Spinal cord (tissue), 10 donors: ENCODE data around the gene PDE12. TPM values are rescaled to one million over a fixed set of nuclear protein-coding genes. Genes with fewer than 3 reads are reported as not detected.

Source experiments
- DNase-seq, 6 donors: peaks; one replicate each; pipeline versions ENCODE4 v3.0.0 to v3.0.0-alpha.2; 2013 to 2015; ENCODE audit warnings: low spot score in 6 of 6, low read depth in 4 of 6
- H3K27ac ChIP-seq: one replicate; pipeline ENCODE4 v1.5.1; 2013; ENCODE audit warnings: low read depth, low read length, control low read depth
- H3K27me3 ChIP-seq: one replicate; pipeline ENCODE4 v1.6.1; 2013; ENCODE audit warnings: low read length; ENCODE audit not compliant: control insufficient read depth, insufficient read depth
- H3K36me3 ChIP-seq: one replicate; pipeline ENCODE4 v1.6.1; 2013; ENCODE audit warnings: low read length; ENCODE audit not compliant: control insufficient read depth, insufficient read depth
- H3K4me1 ChIP-seq: one replicate; pipeline ENCODE4 v1.6.1; 2013; ENCODE audit warnings: low read length; ENCODE audit not compliant: control insufficient read depth, insufficient read depth
- H3K4me3 ChIP-seq: one replicate; pipeline ENCODE4 v1.5.1; 2013; ENCODE audit warnings: low read depth, low read length, control low read depth
- H3K9me3 ChIP-seq: one replicate; pipeline ENCODE4 v1.6.1; 2013; ENCODE audit warnings: low read length; ENCODE audit not compliant: control insufficient read depth, insufficient read depth
- WGBS: methylation state at CpG from one replicate; pipeline ENCODE4 v1.1.5; 2013; ENCODE audit warnings: missing lambda C conversion rate; ENCODE audit not compliant: insufficient coverage; 5-methylcytosine and 5-hydroxymethylcytosine counted together
- polyA plus RNA-seq, 2 donors: library from polyadenylated mRNA; unstranded; fragments of 120-200 nt; gene quantifications; one replicate each; pipeline ENCODE4 v1.2.1, GENCODE V29; 2013; ENCODE audit not compliant: insufficient read length in 2 of 2
- total RNA-seq, 2 donors: library from RNA; depleted of rRNA in 1 of 2; stranded (reverse); fragments of 120-200 nt in 1 of 2; fragments of >200 nt in 1 of 2; gene quantifications; one replicate each; pipeline versions ENCODE4 v1.2.3 to v1.2.4, GENCODE V29; 2013 to 2014
- donor health status: healthy.

PDE12 gene
- total and polyA plus RNA-seq, 4 donors, result 13.2 to 14.7 (median 14.2) TPM

DNA sequence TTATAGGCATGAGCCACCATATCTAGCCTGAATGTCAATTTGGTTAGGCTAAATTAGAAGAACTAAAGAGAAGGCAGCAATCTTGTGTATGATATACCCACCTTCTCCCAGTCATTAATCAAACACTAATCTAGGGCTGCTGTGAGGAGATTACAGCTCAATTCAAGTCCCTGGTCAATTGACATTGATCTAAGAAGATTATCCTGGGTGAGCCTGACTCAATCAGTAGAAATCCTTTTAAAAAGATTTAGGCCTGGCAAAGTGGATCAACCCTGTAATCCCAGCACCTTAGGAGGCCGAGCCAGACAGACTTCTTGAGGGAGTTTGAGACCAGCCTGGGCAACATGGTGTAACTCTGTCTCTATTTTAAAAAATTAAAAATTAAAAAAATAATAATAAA lies 9.5 kb upstream of the PDE12 start:
- Histone ChIP-seq H3K9me3 (no peaks in the 10 kb centered on the region), H3K4me3 (no peak overlapping the region), H3K4me1 (peaks cover 16% of the 10 kb centered on the region), H3K36me3 (no peaks in the 10 kb centered on the region), H3K27me3 (no peaks in the 10 kb centered on the region), H3K27ac (no peak overlapping the region)
- DNase-seq, result no peak
- no CpG with 5 or more reads among the region's 1 CpG for WGBS

DNA sequence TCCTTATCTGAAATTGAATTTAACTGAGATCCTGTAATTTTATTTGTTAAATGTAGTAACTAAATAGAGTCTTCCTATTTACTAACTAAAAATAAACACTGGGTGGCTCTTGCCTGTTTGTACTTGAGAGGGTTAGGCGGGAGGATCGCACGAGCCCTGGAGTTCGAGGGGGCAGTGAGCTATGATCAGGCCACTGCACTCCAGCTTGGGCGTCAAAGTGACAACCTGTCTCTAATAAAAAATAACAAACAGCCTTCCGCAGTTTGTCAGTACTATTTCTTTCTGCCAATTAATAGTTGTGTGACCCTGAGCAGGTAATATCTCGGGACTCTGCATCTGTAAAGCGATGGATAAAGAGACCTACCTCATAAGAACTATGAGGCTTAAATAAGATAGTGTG lies 768 bp upstream of the PDE12 start:
- WGBS, result 17% methylated on average over 2 of the region's 8 CpGs
- Histone ChIP-seq H3K27ac (peak overlapping the region; percentile 85), H3K4me1 (peaks cover 26% of the 10 kb centered on the region), H3K9me3 (no peaks in the 10 kb centered on the region), H3K4me3 (peak overlapping the region; percentile 93), H3K27me3 (no peaks in the 10 kb centered on the region), H3K36me3 (peaks cover 4% of the 10 kb centered on the region)
- DNase-seq, result no peak

DNA sequence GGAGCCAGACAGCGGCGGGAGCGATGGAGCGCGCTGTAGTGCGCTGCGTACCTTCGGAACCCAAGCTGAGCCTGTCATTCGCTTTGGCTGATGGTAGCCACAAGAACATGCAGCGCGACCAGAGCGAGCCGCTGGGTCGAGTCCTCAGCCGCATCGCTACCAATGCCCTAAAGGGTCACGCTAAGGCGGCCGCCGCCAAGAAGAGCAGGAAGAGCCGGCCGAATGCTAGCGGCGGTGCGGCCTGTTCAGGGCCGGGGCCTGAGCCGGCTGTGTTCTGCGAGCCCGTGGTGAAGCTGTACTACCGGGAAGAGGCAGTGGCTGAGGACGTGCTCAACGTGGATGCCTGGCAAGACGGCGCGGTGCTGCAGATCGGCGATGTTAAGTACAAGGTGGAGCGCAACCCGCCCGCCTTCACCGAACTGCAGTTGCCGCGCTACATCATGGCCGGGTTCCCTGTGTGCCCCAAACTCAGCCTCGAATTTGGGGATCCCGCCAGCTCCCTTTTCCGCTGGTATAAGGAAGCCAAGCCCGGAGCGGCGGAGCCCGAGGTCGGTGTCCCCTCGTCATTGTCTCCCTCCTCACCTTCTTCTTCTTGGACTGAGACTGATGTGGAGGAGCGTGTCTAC lies 498 bp downstream of the PDE12 start:
- under 1% methylated on average over 53 of the region's 54 CpGs for WGBS
- Histone ChIP-seq H3K36me3 (peaks cover 4% of the 10 kb centered on the region), H3K27me3 (no peaks in the 10 kb centered on the region), H3K4me1 (peaks cover 26% of the 10 kb centered on the region), H3K4me3 (peak overlapping the region; percentile 93), H3K27ac (peak overlapping the region; percentile 85), H3K9me3 (no peaks in the 10 kb centered on the region)
- DNase-seq, result no peak

DNA sequence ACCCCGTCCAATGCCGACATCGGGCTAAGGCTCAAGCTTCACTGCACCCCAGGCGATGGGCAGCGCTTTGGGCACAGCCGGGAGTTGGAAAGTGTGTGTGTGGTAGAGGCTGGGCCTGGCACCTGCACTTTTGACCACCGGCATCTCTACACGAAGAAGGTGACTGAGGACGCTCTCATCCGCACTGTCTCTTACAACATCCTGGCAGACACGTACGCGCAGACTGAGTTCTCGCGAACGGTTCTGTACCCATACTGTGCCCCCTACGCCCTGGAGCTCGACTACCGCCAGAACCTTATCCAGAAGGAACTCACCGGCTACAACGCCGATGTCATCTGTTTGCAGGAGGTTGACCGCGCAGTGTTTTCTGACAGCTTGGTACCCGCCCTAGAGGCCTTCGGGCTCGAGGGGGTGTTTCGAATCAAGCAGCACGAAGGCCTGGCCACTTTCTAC lies 1.0 kb downstream of the PDE12 start:
- H3K27me3 ChIP-seq, result no peaks in the 10 kb centered on the region
- H3K27ac ChIP-seq, result no peak overlapping the region
- peaks cover 4% of the 10 kb centered on the region for H3K36me3 ChIP-seq
- peak overlapping the region; percentile 93 for H3K4me3 ChIP-seq
- WGBS, result 5% methylated on average over 26 of the region's 29 CpGs
- no peaks in the 10 kb centered on the region for H3K9me3 ChIP-seq
- DNase-seq, result peak in 1 of 6 donors; percentile 4
- peaks cover 26% of the 10 kb centered on the region for H3K4me1 ChIP-seq

DNA sequence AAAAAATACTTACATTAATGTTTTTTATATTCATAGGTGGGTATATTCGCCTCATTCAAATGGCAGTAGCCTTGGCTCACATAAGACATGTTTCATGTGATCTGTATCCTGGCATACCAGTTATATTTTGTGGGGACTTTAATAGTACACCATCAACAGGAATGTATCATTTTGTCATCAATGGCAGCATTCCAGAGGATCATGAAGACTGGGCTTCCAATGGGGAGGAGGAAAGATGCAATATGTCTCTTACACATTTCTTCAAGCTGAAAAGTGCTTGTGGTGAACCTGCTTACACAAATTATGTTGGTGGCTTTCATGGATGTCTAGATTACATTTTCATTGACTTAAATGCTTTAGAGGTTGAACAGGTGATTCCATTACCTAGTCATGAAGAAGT lies 3.5 kb downstream of the PDE12 start:
- DNase-seq, result no peak
- no CpG with 5 or more reads among the region's 1 CpG for WGBS
- Histone ChIP-seq H3K27ac (no peak overlapping the region), H3K9me3 (no peaks in the 10 kb centered on the region), H3K36me3 (peaks cover 8% of the 10 kb centered on the region), H3K4me1 (peaks cover 26% of the 10 kb centered on the region), H3K27me3 (no peaks in the 10 kb centered on the region), H3K4me3 (no peak overlapping the region)

DNA sequence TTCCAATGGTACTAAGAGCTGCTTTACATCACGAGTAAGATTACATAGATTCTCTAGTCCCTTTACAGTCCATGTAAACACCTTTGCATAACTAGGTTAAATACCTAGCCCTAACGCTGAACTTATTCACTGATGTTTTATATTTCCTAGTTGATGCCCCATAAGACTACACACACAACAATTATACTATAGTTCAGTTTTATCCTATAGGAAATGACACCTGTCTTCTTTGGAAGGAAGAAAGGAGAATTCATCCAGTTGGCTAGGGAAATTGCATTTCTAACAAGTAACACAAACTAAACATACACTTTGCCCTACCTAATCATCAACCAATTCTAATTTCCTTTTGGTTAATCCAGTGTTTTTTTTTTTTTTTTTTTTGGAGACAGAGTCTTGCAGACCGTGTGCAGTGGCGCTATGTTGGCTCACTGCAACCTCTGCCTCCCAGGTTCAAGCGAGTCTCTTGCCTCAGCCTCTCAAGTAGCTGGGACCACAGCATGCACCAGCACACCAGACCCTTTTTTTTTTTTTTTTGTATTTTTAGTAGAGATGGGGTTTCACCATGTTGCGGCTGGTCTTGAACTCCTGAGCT lies 13.9 kb downstream of the PDE12 start:
- Histone ChIP-seq H3K4me1 (no peaks in the 10 kb centered on the region), H3K27me3 (no peaks in the 10 kb centered on the region), H3K9me3 (no peaks in the 10 kb centered on the region), H3K4me3 (no peak overlapping the region), H3K36me3 (peaks cover 43% of the 10 kb centered on the region), H3K27ac (no peak overlapping the region)
- no peak for DNase-seq
- WGBS, result no CpG with 5 or more reads among the region's 6 CpGs

DNA sequence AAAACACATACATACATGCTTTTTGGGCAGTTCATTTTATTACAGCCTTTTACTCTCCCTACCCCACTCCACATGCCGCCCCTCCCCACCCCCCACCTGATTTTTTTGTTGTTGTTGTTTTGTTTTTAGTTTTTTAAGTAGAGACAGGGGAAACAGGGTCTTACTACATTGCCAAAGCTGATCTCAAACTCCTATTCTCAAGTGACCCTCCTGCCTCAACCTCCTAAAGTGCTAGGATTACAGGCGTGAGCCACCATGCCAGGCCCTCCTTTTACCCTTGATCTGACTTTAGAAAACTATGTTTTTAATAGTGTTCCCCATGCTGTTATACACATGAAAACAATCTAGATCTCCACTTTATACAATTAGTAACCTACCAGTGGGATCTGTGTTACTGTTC lies 14.8 kb downstream of the PDE12 start:
- no peak overlapping the region for H3K27ac ChIP-seq
- no peak overlapping the region for H3K4me3 ChIP-seq
- no peaks in the 10 kb centered on the region for H3K4me1 ChIP-seq
- H3K9me3 ChIP-seq, result no peaks in the 10 kb centered on the region
- no peak for DNase-seq
- peaks cover 37% of the 10 kb centered on the region for H3K36me3 ChIP-seq
- H3K27me3 ChIP-seq, result no peaks in the 10 kb centered on the region
- no CpG with 5 or more reads among the region's 2 CpGs for WGBS

DNA sequence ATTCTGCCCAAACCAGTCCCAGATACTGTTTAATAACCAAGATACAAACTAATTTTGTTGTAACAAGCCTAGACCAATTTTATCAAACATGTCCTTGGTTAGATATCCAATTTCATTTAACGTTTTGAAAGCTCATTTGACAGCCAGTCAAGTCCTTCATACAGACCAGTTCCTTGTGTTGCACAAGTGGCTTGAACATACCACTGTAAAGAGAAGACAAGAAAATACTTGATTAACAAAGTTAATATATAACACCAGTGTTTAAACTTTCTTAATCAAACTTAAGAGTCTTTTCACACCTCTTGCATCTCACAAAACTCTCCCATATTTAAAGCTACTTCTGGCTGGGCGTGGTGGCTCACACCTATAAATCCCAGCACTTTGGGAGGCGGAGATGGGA lies 16.0 kb downstream of the PDE12 start:
- no CpG with 5 or more reads among the region's 3 CpGs for whole genome bisulfite sequencing
- no peak for DNase-seq
- Histone ChIP-seq H3K27me3 (no peaks in the 10 kb centered on the region), H3K36me3 (peaks cover 35% of the 10 kb centered on the region), H3K4me1 (no peaks in the 10 kb centered on the region), H3K9me3 (no peaks in the 10 kb centered on the region), H3K27ac (no peak overlapping the region), H3K4me3 (no peak overlapping the region)

DNA sequence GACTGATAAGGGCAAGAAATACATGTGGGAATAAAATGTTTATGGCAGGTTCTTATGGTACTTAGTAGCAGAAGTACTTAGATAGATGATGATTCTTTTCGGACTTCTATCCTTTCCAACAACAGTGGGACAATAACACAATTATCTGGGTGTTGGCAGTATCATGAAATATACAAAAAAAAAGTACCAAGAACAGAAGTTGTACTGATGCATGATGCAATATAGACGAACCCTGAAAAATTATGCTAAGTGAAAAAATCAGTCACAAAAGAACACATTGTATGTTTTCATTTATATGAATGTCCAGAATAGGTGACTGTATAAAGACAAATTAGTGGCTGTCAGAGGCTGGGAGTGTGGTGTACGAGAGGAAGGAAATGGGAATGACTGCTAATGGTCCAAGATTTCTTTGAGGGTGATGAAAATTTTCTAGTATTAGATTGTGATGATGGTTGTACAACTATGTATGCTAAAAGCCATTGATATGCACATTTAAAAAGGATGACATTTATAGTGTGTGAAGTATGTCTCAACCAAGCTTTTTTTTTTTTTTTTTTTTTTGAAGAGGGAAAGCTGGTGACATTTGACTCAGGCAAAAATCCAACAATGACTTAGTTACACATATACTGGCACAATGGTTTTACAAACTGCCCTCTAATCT lies 20.0 kb downstream of the PDE12 start:
- peaks cover 26% of the 10 kb centered on the region for H3K36me3 ChIP-seq

DNA sequence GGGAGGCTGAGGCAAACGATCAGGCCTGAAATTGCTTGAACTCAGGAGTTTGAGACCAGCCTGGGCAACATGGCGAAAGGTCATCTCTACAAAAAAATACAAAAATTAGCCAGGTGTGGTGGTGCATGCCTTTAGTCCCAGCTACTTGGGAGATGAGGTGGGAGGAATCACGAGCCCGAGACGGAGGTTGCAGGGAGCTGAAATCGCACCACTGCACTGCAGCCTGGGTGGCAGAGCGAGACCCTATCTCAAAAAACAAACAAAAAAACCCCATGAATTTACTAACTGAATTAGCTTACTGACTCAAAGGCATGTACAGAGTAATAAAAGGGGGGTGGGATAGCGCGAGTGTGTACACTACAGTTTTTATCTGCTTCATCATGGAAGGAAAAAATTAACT lies 21.7 kb downstream of the PDE12 start:
- H3K27me3 ChIP-seq, result no peaks in the 10 kb centered on the region
- 90% methylated on average over 1 of the region's 9 CpGs for WGBS
- H3K27ac ChIP-seq, result no peak overlapping the region
- H3K4me1 ChIP-seq, result no peaks in the 10 kb centered on the region
- no peak for DNase-seq
- H3K4me3 ChIP-seq, result no peak overlapping the region
- peaks cover 28% of the 10 kb centered on the region for H3K36me3 ChIP-seq
- H3K9me3 ChIP-seq, result no peaks in the 10 kb centered on the region

More for the DNA sequence above, 20.0 kb downstream of the PDE12 start:
- Histone ChIP-seq H3K9me3 (no peaks in the 10 kb centered on the region), H3K27me3 (no peaks in the 10 kb centered on the region), H3K4me1 (no peaks in the 10 kb centered on the region), H3K27ac (no peak overlapping the region), H3K4me3 (no peak overlapping the region)
- DNase-seq, result no peak
- WGBS, result 67% methylated on average over 1 of the region's 3 CpGs
